Measurements from ENCODE around the gene AHNAK2. TPM values are rescaled to one million over a fixed set of nuclear protein-coding genes. Genes with fewer than 3 reads are reported as not detected.

The AHNAK2 gene
- total and polyA plus RNA-seq, 2 of the 13 experiments (the other 11 are each of a cell fraction or from before 2014, with no cell fraction given), result 0.11 to 0.18 TPM

- TF ChIP-seq ZFP91 (CRISPR knock-in tag; IDR thresholded peaks at IDR 0.05; ENCODE audit: borderline replicate concordance), result peak; percentile 47; the same call in 1 of the 2 replicates
- TF ChIP-seq HMGXB3 (CRISPR knock-in tag; IDR thresholded peaks at IDR 0.05; ENCODE audit: borderline replicate concordance), result peak; percentile 91
- peak; percentile 59; the same call in 1 of the 2 replicates for TF ChIP-seq ZNF275 (CRISPR knock-in tag; IDR thresholded peaks at IDR 0.05; ENCODE audit: borderline replicate concordance)
- TF ChIP-seq ZFY (CRISPR knock-in tag; IDR thresholded peaks at IDR 0.05), result peak; percentile 75; the same call in 1 of the 2 replicates
- TF ChIP-seq ZFX (CRISPR knock-in tag; IDR thresholded peaks at IDR 0.05; ENCODE audit: low read depth), result peak; percentile 56
- TF ChIP-seq TGIF2 (CRISPR knock-in tag; IDR thresholded peaks at IDR 0.05), result peak; percentile 63; the same call in 1 of the 2 replicates
- TF ChIP-seq NFYB (CRISPR knock-in tag; IDR thresholded peaks at IDR 0.05), result 0 out of 2 replicates have a peak, but pooled peaks have one; percentile 12
- 0 out of 2 replicates have a peak, but pooled peaks have one; percentile 51 for TF ChIP-seq PHF8 (CRISPR knock-in tag; IDR thresholded peaks at IDR 0.05)
- TF ChIP-seq AHR (CRISPR knock-in tag; IDR thresholded peaks at IDR 0.05), result no peak
- peak; percentile 4; the same call in 1 of the 2 replicates for TF ChIP-seq ZNF350 (CRISPR knock-in tag; IDR thresholded peaks at IDR 0.05; ENCODE audit: borderline replicate concordance, low read depth)
- peak; percentile 55 for TF ChIP-seq AGO2 (optimal IDR thresholded peaks at IDR 0.05; ENCODE audit: low read depth, low read length)
- TF ChIP-seq CTCF (CRISPR knock-in tag; IDR thresholded peaks at IDR 0.05), result 0 out of 2 replicates have a peak, but pooled peaks have one; percentile 10
- TF ChIP-seq ZNF263 (CRISPR knock-in tag; IDR thresholded peaks at IDR 0.05), result peak; percentile 44; the same call in 1 of the 2 replicates
- TF ChIP-seq LBX2 (CRISPR knock-in tag; IDR thresholded peaks at IDR 0.05; ENCODE audit: borderline replicate concordance), result 0 out of 2 replicates have a peak, but pooled peaks have one; percentile 18
- no peak for TF ChIP-seq CHD2 (IDR thresholded peaks at IDR 0.05; ENCODE audit: low read depth, low read length)
- peak; percentile 22; the same call in 1 of the 2 replicates for TF ChIP-seq HIVEP1 (CRISPR knock-in tag; IDR thresholded peaks at IDR 0.05)
- no peak for TF ChIP-seq THYN1 (CRISPR knock-in tag; IDR thresholded peaks at IDR 0.05; ENCODE audit: borderline replicate concordance, low read depth)
- TF ChIP-seq SAP130 (CRISPR knock-in tag; IDR thresholded peaks at IDR 0.05; ENCODE audit: low read depth), result peak; percentile 20; the same call in 1 of the 2 replicates
Observed at GRCh38 chr14:105019861-105020814, 42.0 kb upstream of the AHNAK2 start (continued).
